ENCODE measurements around the gene LRRC47. TPM values are rescaled to one million over a fixed set of nuclear protein-coding genes. Genes with fewer than 3 reads are reported as not detected.

Gene LRRC47
- total RNA-seq, 1 donor from 2014 or later = 57.0 TPM

DNA sequence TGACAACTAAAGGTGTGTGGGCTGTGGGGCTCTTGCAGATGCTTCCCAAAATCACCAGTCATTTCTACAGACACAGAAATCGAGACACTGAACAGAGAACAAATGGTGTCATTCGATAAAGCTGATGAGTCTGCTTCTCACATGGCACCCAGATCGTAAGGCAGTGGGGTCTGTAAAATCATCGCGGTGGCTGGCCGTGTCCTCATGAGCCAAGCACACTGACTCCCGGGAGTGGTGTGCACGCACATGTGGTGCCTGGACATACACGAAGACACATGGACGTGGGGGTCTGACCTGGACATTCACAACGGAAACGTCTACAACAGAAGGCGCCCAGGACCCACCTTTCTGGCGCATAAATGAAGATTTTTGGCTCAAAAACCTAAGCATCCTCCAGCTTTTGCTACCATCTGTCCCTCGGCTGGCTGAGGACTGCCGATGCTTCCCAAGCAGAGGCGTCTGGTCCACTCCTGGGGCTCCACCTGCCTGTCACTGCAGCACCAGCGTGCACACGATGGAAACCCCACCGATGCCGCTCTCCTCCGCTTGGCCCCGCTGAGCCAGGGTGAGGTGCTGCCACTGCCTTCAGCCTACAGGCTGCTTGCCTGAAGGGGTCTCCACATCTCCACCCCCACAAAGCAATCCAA, 16.9 kb downstream of the LRRC47 start:
- DNase-seq (ENCODE audit: low spot score, unreplicated experiment) = no peak
- H3K9me3 Mint-ChIP-seq (ENCODE audit: low read depth) = no peaks in the 10 kb centered on the region
- H3K36me3 Mint-ChIP-seq (ENCODE audit: insufficient read depth) = peaks cover 18% of the 10 kb centered on the region
- no peak overlapping the region for H3K4me3 Mint-ChIP-seq (ENCODE audit: low read depth)
- peaks cover 2% of the 10 kb centered on the region for H3K4me1 Mint-ChIP-seq (ENCODE audit: low read depth)
- no peaks in the 10 kb centered on the region for H3K27me3 Mint-ChIP-seq
- TF ChIP-seq, protein P1, sequence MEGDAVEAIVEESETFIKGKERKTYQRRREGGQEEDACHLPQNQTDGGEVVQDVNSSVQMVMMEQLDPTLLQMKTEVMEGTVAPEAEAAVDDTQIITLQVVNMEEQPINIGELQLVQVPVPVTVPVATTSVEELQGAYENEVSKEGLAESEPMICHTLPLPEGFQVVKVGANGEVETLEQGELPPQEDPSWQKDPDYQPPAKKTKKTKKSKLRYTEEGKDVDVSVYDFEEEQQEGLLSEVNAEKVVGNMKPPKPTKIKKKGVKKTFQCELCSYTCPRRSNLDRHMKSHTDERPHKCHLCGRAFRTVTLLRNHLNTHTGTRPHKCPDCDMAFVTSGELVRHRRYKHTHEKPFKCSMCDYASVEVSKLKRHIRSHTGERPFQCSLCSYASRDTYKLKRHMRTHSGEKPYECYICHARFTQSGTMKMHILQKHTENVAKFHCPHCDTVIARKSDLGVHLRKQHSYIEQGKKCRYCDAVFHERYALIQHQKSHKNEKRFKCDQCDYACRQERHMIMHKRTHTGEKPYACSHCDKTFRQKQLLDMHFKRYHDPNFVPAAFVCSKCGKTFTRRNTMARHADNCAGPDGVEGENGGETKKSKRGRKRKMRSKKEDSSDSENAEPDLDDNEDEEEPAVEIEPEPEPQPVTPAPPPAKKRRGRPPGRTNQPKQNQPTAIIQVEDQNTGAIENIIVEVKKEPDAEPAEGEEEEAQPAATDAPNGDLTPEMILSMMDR (IDR thresholded peaks at IDR 0.05; ENCODE audit: unreplicated experiment) = no peak
- no peak overlapping the region for H3K27ac Mint-ChIP-seq

DNA sequence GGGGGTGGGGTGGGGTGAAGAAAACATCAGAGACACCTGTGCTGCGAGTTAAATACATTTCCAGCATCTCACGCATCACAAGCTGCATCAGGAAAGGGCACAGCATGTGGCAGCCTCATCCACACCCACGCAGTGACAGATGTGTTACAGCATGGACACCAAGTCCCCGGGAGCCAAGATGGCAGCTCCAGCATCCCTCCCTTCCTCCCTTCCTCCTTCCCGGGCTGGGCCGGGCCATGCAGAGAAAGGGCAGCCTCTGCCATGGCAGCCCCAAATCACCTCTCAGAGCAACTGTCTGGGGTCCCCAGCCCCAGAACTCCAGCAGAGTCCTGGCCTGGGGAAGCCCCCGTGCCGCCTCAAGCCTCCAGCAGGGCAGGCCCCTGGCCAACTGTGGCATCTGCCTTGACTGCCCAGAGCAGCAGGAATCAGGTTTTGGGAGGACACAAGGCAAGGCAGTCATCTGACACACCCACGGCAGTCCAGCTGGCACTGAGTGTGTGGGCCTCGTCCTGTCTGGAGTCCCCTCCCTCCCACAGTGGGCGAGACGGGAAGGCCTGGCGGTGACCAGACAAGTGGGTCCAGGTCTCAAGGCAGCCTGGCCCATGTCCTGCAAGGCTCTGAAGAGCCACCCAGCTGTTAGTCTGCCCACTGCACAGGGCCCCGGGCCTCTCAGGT, 17.6 kb downstream of the LRRC47 start:
- Mint-ChIP-seq H3K27me3 (no peaks in the 10 kb centered on the region), H3K4me1 (ENCODE audit: low read depth) (peaks cover 2% of the 10 kb centered on the region), H3K36me3 (ENCODE audit: insufficient read depth) (peaks cover 15% of the 10 kb centered on the region), H3K27ac (no peak overlapping the region), H3K4me3 (ENCODE audit: low read depth) (no peak overlapping the region), H3K9me3 (ENCODE audit: low read depth) (no peaks in the 10 kb centered on the region)
- TF ChIP-seq, protein P1 (IDR thresholded peaks at IDR 0.05; ENCODE audit: unreplicated experiment) = no peak
- no peak for DNase-seq (ENCODE audit: low spot score, unreplicated experiment)

DNA sequence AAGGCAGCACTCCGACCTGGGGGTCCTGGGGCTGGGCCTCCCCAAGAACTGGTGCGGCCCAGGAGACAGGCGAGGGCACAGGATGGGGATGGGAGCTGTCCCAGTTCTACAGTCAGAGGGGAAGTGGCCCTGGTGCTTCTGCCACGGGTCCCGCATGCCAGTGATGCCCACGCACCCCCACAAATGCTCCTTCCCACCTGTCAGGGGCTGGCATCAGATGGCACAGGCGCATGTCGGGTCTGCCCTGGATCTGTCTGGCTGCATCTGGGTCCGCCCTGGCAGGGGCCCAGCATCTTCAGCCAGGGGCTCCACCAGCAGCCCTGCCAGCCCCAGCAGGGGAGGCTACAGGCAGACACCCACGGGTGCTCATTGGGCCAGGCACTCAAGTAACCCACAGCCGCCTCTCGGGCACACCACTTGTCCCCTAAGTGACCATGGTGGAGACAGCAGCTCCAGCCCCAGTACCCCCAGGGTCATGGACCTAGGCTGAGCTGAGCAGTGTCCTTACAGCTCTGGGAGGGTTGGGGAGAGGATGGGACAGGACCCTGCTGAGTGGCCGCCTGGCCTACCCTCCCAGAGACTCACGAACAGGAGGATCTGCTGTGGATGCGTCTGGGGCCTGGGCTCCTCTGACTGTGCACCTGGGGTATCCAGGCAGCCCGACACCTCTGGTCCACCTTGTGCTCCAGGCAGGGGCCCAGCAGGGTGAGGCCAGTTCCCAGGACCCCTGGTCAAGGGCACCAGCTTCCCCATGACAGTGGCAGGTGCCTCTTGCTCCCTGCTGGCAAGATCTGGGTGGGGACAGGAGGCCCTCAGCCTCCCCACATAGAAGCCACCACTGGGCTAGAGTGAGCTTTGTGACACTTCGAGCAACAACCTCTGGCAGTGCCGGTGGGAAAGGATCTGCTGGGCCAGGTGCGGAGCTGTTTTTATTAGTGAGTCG, 18.4 kb downstream of the LRRC47 start:
- H3K4me3 Mint-ChIP-seq (ENCODE audit: low read depth) = no peak overlapping the region
- no peaks in the 10 kb centered on the region for H3K9me3 Mint-ChIP-seq (ENCODE audit: low read depth)
- no peak overlapping the region for H3K27ac Mint-ChIP-seq
- no peak for DNase-seq (ENCODE audit: low spot score, unreplicated experiment)
- no peaks in the 10 kb centered on the region for H3K27me3 Mint-ChIP-seq
- peaks cover 2% of the 10 kb centered on the region for H3K4me1 Mint-ChIP-seq (ENCODE audit: low read depth)
- H3K36me3 Mint-ChIP-seq (ENCODE audit: insufficient read depth) = peaks cover 13% of the 10 kb centered on the region
- TF ChIP-seq, protein P1 (IDR thresholded peaks at IDR 0.05; ENCODE audit: unreplicated experiment) = no peak

DNA sequence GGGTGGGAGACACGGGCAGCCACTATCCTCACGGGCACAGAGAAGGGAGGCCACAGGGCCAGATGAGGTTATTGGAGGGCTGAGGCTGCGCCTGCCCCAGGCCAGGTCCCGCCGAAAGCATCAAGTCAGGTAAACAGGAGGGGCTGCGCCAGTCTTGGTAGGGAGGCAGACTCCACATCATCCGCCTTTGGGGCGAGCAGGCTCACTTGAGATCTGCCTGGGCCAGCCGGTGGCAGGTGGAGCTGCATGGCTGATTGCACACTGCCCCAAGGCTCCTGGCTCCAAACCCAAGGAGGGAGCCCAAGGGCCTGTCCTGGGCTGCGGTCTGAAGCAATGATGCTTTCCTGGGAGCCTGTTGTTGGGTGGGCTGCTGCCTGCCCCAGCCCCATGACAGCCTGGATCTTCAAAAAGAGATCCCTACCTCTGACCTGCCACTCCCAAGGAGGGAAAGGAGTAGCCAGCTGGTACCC, 19.2 kb downstream of the LRRC47 start:
- H3K27ac Mint-ChIP-seq = no peak overlapping the region
- H3K36me3 Mint-ChIP-seq (ENCODE audit: insufficient read depth) = peaks cover 11% of the 10 kb centered on the region
- H3K4me3 Mint-ChIP-seq (ENCODE audit: low read depth) = no peak overlapping the region
- peaks cover 2% of the 10 kb centered on the region for H3K4me1 Mint-ChIP-seq (ENCODE audit: low read depth)
- no peaks in the 10 kb centered on the region for H3K27me3 Mint-ChIP-seq
- TF ChIP-seq, protein P1 (IDR thresholded peaks at IDR 0.05; ENCODE audit: unreplicated experiment) = no peak
- no peaks in the 10 kb centered on the region for H3K9me3 Mint-ChIP-seq (ENCODE audit: low read depth)
- no peak for DNase-seq (ENCODE audit: low spot score, unreplicated experiment)
